ENCODE data around the gene WWOX. TPM values are rescaled to one million over a fixed set of nuclear protein-coding genes. Genes with fewer than 3 reads are reported as not detected.

Gene WWOX
- total RNA-seq, 3 donors from 2014 or later (not counting 1 experiment from before 2014, with no cell fraction given): 21.0 to 29.8 (median 27.0) TPM

GRCh38 chr16:78352184-78352583 lies 252.7 kb downstream of the WWOX start:
- Histone ChIP-seq H3K27ac (ENCODE audit: low read length) (no peak overlapping the region), H3K4me3 (ENCODE audit: low read length) (no peak overlapping the region), H3K9me3 (ENCODE audit: control insufficient read depth, insufficient read depth, low read length) (no peaks in the 10 kb centered on the region), H3K27me3 (ENCODE audit: control insufficient read depth, insufficient read depth, low read length) (no peaks in the 10 kb centered on the region), H3K4me1 (ENCODE audit: control insufficient read depth, insufficient read depth, low read length) (no peaks in the 10 kb centered on the region), H3K36me3 (ENCODE audit: control insufficient read depth, insufficient read depth, low read length) (no peaks in the 10 kb centered on the region)
- Mint-ChIP-seq H3K27me3 (ENCODE audit: low read depth in 2 of 2) (no peaks in the 10 kb centered on the region), H3K9me3 (no peaks in the 10 kb centered on the region), H3K36me3 (no peaks in the 10 kb centered on the region), H3K27ac (no peak overlapping the region), H3K4me3 (no peak overlapping the region), H3K4me1 (no peaks in the 10 kb centered on the region)
- DNase-seq (no peak), ATAC-seq (no peak)
- WGBS (ENCODE audit: insufficient coverage): 79% methylated on average over 1 of the region's 1 CpG
- TF ChIP-seq, protein P1, sequence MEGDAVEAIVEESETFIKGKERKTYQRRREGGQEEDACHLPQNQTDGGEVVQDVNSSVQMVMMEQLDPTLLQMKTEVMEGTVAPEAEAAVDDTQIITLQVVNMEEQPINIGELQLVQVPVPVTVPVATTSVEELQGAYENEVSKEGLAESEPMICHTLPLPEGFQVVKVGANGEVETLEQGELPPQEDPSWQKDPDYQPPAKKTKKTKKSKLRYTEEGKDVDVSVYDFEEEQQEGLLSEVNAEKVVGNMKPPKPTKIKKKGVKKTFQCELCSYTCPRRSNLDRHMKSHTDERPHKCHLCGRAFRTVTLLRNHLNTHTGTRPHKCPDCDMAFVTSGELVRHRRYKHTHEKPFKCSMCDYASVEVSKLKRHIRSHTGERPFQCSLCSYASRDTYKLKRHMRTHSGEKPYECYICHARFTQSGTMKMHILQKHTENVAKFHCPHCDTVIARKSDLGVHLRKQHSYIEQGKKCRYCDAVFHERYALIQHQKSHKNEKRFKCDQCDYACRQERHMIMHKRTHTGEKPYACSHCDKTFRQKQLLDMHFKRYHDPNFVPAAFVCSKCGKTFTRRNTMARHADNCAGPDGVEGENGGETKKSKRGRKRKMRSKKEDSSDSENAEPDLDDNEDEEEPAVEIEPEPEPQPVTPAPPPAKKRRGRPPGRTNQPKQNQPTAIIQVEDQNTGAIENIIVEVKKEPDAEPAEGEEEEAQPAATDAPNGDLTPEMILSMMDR (IDR thresholded peaks at IDR 0.05): no peak
- intact Hi-C loops (cut with micrococcal nuclease): no loop called here

DNA sequence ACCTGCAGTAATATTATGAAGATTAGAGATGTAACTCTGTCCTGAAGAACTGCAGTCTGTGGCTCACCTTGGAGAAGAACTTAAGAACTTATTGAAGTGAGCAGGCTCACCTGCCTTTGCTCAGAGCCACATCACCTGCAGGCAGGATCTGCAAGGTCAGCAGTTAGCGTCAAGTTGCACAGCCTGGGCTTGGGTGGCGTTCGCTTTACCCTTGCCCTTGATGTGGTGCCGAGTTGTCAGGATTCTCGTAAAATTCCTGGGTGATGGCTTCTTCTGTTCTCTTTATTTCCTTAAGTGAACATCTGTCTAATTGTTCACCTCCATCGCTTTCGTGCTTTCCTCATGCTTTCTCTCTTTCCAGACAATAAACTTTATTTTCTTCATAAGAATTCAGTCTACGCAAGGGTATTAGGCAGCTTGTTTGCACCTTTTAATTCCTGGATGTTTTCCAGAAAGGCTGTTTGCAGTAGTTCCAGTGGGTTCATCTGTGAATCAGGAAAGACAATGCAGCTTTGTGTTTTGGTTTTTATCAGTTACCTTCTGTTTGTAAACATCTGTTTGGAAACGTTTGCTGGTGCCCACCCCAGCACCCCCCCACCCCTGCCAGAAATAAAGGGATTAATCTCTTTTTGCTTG lies 254.3 kb downstream of the WWOX start:
- Mint-ChIP-seq H3K9me3 (no peaks in the 10 kb centered on the region), H3K27ac (no peak overlapping the region), H3K36me3 (no peaks in the 10 kb centered on the region), H3K4me1 (no peaks in the 10 kb centered on the region), H3K4me3 (no peak overlapping the region), H3K27me3 (ENCODE audit: low read depth in 2 of 2) (no peaks in the 10 kb centered on the region)
- Histone ChIP-seq H3K4me3 (ENCODE audit: low read length) (no peak overlapping the region), H3K27ac (ENCODE audit: low read length) (no peak overlapping the region), H3K27me3 (ENCODE audit: control insufficient read depth, insufficient read depth, low read length) (no peaks in the 10 kb centered on the region), H3K36me3 (ENCODE audit: control insufficient read depth, insufficient read depth, low read length) (no peaks in the 10 kb centered on the region), H3K4me1 (ENCODE audit: control insufficient read depth, insufficient read depth, low read length) (no peaks in the 10 kb centered on the region), H3K9me3 (ENCODE audit: control insufficient read depth, insufficient read depth, low read length) (no peaks in the 10 kb centered on the region)
- TF ChIP-seq, protein P1 (IDR thresholded peaks at IDR 0.05): no peak
- 92% methylated on average over 8 of the region's 9 CpGs for WGBS (ENCODE audit: insufficient coverage)
- intact Hi-C loops (cut with micrococcal nuclease): no loop called here
- ATAC-seq: no peak
- no peak for DNase-seq

- no peak overlapping the region for H3K4me3 ChIP-seq (ENCODE audit: low read length)
- Mint-ChIP-seq H3K4me1 (no peaks in the 10 kb centered on the region), H3K36me3 (no peaks in the 10 kb centered on the region), H3K9me3 (no peaks in the 10 kb centered on the region), H3K27ac (no peak overlapping the region), H3K27me3 (ENCODE audit: low read depth in 2 of 2) (no peaks in the 10 kb centered on the region), H3K4me3 (no peak overlapping the region)
- no peak overlapping the region for H3K27ac ChIP-seq (ENCODE audit: low read length)
- ATAC-seq (no peak), DNase-seq (no peak)
- 78% methylated on average over 3 of the region's 6 CpGs for WGBS (ENCODE audit: insufficient coverage)
- H3K36me3 ChIP-seq (ENCODE audit: control insufficient read depth, insufficient read depth, low read length): no peaks in the 10 kb centered on the region
- TF ChIP-seq, protein P1 (IDR thresholded peaks at IDR 0.05): no peak
- intact Hi-C loops (cut with micrococcal nuclease): no loop called here
- no peaks in the 10 kb centered on the region for H3K9me3 ChIP-seq (ENCODE audit: control insufficient read depth, insufficient read depth, low read length)
- H3K27me3 ChIP-seq (ENCODE audit: control insufficient read depth, insufficient read depth, low read length): no peaks in the 10 kb centered on the region
- no peaks in the 10 kb centered on the region for H3K4me1 ChIP-seq (ENCODE audit: control insufficient read depth, insufficient read depth, low read length)
Measured at GRCh38 chr16:78362524-78363135, 263.2 kb downstream of the WWOX start.

Data from natural killer cell (primary cell).